ENCODE results near the gene UBA52. TPM values are rescaled to one million over a fixed set of nuclear protein-coding genes. Genes with fewer than 3 reads are reported as not detected.

Gene UBA52
- total RNA-seq, 1 experiment from 2014 or later: 1,361 TPM

DNA sequence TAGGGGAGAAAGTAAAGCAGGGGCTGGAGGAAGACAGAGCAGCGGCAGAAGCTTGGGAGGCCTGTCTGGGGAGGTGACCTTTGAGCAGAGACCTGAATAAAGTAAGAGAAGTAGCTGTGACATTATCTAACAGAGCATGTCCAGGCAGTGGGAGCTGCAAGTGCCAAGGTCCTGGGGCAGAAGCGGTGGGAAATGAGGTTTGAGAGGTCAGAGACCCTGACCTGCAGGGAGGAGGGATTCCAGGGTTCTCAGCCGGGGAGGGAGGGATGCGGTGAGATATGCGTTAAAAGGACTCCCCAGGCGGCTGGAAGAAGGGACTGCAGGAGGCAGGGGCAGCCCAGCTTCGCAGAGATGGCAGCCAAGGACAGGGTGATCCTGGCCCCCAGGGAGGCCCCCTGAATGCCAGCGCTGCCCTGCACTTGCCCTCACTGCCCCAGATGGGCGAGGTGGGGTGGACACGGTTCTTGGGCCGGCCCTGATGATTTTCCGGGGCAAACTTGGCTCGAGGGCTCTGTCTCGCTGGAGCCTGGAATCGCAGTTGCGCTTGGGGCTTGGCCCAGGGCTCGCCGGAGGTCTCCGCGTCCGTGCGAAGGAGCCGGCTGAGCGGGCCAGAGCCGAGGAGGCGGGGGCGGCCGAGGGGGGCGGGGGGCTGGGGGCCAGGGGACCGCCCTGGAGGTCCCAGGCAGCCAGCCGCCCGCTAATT is 31.7 kb downstream of the UBA52 start:
- Mint-ChIP-seq H3K4me1 (peaks cover 34% of the 10 kb centered on the region), H3K27ac (no peak overlapping the region), H3K4me3 (peak overlapping the region; percentile 58), H3K9me3 (no peaks in the 10 kb centered on the region), H3K27me3 (ENCODE audit: low read depth) (peaks cover 83% of the 10 kb centered on the region), H3K36me3 (no peaks in the 10 kb centered on the region)
- POLR2A ChIA-PET: interaction anchor here (0.5 kb wide), 1 partner anchor 9 kb away, joined by 4 read pairs; no protein-coding TSS in a partner anchor
- DNase-seq (ENCODE audit: low spot score): peak; percentile 64
- peak; percentile 52 for ATAC-seq
- TF ChIP-seq SP1 (CRISPR knock-in tag; conservative IDR thresholded peaks at IDR 0.05) (no peak), PRRX2 (CRISPR knock-in tag; IDR thresholded peaks at IDR 0.05) (no peak), ZNF219 (CRISPR knock-in tag; IDR thresholded peaks at IDR 0.05; ENCODE audit: borderline replicate concordance) (no peak), GTF2I (CRISPR knock-in tag; conservative IDR thresholded peaks at IDR 0.05) (peak; percentile 81), ZNF121 (CRISPR knock-in tag; IDR thresholded peaks at IDR 0.05) (peak; percentile 54; the same call in 1 of the 2 replicates)
- TF ChIP-seq, protein P1, sequence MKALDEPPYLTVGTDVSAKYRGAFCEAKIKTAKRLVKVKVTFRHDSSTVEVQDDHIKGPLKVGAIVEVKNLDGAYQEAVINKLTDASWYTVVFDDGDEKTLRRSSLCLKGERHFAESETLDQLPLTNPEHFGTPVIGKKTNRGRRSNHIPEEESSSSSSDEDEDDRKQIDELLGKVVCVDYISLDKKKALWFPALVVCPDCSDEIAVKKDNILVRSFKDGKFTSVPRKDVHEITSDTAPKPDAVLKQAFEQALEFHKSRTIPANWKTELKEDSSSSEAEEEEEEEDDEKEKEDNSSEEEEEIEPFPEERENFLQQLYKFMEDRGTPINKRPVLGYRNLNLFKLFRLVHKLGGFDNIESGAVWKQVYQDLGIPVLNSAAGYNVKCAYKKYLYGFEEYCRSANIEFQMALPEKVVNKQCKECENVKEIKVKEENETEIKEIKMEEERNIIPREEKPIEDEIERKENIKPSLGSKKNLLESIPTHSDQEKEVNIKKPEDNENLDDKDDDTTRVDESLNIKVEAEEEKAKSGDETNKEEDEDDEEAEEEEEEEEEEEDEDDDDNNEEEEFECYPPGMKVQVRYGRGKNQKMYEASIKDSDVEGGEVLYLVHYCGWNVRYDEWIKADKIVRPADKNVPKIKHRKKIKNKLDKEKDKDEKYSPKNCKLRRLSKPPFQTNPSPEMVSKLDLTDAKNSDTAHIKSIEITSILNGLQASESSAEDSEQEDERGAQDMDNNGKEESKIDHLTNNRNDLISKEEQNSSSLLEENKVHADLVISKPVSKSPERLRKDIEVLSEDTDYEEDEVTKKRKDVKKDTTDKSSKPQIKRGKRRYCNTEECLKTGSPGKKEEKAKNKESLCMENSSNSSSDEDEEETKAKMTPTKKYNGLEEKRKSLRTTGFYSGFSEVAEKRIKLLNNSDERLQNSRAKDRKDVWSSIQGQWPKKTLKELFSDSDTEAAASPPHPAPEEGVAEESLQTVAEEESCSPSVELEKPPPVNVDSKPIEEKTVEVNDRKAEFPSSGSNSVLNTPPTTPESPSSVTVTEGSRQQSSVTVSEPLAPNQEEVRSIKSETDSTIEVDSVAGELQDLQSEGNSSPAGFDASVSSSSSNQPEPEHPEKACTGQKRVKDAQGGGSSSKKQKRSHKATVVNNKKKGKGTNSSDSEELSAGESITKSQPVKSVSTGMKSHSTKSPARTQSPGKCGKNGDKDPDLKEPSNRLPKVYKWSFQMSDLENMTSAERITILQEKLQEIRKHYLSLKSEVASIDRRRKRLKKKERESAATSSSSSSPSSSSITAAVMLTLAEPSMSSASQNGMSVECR (CRISPR knock-in tag; IDR thresholded peaks at IDR 0.05; ENCODE audit: borderline replicate concordance): no peak
- CTCF ChIA-PET: interaction anchor here (0.6 to 2.5 kb wide), 5 partner anchors 10 to 69 kb away, joined by 3 to 29 read pairs (median 7); partner anchors contain the start of gene REX1BD

DNA sequence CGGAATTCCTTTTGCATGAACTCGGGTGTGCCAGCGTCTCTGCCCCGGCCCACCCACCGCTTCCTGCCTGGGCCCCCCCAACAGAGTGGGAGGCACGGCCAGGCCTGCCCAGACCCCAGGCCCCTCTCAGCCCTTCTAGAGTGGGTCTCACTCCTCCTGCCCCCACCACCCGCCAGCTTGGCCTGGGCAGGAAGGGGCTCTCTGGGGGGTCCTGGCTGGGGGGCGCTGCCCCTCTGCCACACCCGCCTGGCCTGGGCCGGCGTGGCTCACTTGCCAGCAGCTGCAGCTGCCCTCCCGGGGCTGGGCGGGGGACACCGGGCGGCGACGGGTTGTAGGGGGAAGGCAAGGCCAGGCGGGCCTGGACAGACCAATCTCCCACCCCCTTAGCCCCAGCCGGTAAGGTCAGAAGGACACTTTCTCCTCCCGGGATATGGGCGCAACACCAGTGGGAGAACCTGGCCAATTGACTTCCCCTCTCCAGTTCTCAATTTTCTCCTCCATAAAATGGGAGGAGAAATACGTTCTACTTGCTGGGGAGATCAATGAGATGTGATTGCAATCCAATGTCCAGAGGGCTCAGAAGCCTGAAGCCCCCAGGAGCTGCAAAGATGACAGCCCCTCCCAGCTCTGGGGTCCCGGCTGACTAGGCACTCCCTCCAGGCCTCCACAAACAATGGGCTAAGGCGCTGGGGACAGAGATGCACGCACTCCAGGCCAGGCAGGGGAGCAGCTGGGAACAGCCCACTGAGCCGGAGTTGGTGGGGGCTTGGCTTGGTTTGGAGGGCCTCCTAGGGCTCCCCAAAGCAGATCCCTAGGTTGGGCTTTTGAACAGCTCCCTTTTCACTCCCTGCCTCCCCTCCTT is 32.5 kb downstream of the UBA52 start:
- Mint-ChIP-seq H3K4me3 (peak overlapping the region; percentile 54), H3K36me3 (no peaks in the 10 kb centered on the region), H3K9me3 (no peaks in the 10 kb centered on the region), H3K27ac (no peak overlapping the region), H3K4me1 (peaks cover 36% of the 10 kb centered on the region), H3K27me3 (ENCODE audit: low read depth) (peaks cover 88% of the 10 kb centered on the region)
- no peak for TF ChIP-seq JAZF1 (CRISPR knock-in tag; IDR thresholded peaks at IDR 0.05)
- peak; percentile 31; the same call in 1 of the 2 replicates for TF ChIP-seq ZNF423 (CRISPR knock-in tag; IDR thresholded peaks at IDR 0.05)
- no peak for TF ChIP-seq TEAD1 (CRISPR knock-in tag; IDR thresholded peaks at IDR 0.05)
- ChIA-PET POLR2A (interaction anchor here (1.0 kb wide), 1 partner anchor 15 kb away, joined by 3 read pairs; no protein-coding TSS in a partner anchor), CTCF (interaction anchor here (0.6 to 2.5 kb wide), 4 partner anchors 11 to 68 kb away, joined by 3 to 29 read pairs (median 14); partner anchors contain the start of gene REX1BD)
- no peak; the same call in 1 of the 2 replicates for ATAC-seq
- DNase-seq (ENCODE audit: low spot score): no peak

DNA sequence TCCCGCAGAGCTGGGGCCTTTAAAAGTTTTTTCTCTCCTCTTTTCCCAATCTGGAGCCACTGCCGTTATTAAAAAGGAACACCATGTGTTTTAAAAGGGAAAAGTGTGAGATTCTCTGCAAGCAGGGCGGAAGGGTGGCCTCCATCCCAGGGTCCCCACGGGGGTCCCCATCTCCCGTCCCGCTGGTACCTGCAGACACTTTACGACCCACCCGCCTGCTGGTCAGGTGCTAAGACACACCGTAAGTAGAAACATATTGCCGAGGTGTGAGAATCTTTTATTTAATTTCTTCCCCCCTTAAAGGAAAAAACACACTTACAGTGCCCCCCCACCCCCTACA is 33.1 kb downstream of the UBA52 start:
- Mint-ChIP-seq H3K4me1 (peaks cover 42% of the 10 kb centered on the region), H3K27ac (no peak overlapping the region), H3K36me3 (no peaks in the 10 kb centered on the region), H3K4me3 (peak overlapping the region; percentile 70), H3K9me3 (no peaks in the 10 kb centered on the region), H3K27me3 (ENCODE audit: low read depth) (peaks cover 88% of the 10 kb centered on the region)
- CTCF ChIA-PET: interaction anchor here (1.5 to 2.5 kb wide), 3 partner anchors 11 to 68 kb away, joined by 7 to 29 read pairs (median 21); partner anchors contain the start of gene REX1BD
- POLR2A ChIA-PET: interaction anchor here (0.6 to 1.0 kb wide), 4 partner anchors 14 to 96 kb away, joined by 3 to 10 read pairs (median 4); no protein-coding TSS in a partner anchor
- ATAC-seq (no peak), DNase-seq (ENCODE audit: low spot score) (no peak)
- TF ChIP-seq RELA (CRISPR knock-in tag; IDR thresholded peaks at IDR 0.05; ENCODE audit: borderline replicate concordance): no peak
- TF ChIP-seq, protein P2, sequence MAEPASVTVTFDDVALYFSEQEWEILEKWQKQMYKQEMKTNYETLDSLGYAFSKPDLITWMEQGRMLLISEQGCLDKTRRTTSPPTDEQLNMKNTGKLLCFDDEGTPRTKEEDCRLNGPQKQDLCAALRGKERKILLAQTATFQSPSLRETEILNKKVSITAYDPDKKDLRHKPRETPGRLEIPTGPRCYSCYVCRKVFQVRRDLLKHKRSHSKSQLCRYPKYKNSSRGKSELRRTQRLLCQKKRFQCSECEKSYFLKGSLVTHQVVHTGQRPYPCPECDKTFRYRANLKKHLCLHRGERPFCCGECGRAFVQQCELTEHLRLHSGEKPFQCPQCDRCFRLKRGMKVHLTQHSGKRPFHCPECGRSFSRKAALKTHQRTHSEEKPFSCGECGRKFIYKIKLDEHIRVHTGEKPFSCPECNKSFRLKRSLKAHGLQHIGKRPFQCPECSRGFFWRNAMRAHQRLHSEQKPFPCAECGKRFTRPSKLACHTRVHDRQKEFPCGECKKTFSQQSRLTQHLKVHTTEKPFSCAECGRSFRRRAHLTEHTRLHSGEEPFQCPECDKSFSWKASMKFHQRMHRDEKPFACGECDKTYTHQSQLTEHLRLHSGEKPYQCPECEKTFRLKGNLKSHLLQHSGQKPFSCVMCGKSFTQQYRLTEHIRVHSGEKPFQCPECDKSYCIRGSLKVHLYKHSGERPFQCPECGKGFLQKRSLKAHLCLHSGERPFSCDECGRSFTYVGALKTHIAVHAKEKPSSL (CRISPR knock-in tag; conservative IDR thresholded peaks at IDR 0.05): no peak
- TF ChIP-seq, protein P3, sequence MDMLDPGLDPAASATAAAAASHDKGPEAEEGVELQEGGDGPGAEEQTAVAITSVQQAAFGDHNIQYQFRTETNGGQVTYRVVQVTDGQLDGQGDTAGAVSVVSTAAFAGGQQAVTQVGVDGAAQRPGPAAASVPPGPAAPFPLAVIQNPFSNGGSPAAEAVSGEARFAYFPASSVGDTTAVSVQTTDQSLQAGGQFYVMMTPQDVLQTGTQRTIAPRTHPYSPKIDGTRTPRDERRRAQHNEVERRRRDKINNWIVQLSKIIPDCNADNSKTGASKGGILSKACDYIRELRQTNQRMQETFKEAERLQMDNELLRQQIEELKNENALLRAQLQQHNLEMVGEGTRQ (CRISPR knock-in tag; IDR thresholded peaks at IDR 0.05): no peak
- TF ChIP-seq ZNF219 (CRISPR knock-in tag; IDR thresholded peaks at IDR 0.05; ENCODE audit: borderline replicate concordance): no peak
- no peak for TF ChIP-seq IRF2 (CRISPR knock-in tag; IDR thresholded peaks at IDR 0.05; ENCODE audit: borderline replicate concordance, low read depth)
- TF ChIP-seq, protein P4, sequence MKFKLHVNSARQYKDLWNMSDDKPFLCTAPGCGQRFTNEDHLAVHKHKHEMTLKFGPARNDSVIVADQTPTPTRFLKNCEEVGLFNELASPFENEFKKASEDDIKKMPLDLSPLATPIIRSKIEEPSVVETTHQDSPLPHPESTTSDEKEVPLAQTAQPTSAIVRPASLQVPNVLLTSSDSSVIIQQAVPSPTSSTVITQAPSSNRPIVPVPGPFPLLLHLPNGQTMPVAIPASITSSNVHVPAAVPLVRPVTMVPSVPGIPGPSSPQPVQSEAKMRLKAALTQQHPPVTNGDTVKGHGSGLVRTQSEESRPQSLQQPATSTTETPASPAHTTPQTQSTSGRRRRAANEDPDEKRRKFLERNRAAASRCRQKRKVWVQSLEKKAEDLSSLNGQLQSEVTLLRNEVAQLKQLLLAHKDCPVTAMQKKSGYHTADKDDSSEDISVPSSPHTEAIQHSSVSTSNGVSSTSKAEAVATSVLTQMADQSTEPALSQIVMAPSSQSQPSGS (CRISPR knock-in tag; IDR thresholded peaks at IDR 0.05; ENCODE audit: borderline replicate concordance, low read depth): no peak
- TF ChIP-seq, protein P5, sequence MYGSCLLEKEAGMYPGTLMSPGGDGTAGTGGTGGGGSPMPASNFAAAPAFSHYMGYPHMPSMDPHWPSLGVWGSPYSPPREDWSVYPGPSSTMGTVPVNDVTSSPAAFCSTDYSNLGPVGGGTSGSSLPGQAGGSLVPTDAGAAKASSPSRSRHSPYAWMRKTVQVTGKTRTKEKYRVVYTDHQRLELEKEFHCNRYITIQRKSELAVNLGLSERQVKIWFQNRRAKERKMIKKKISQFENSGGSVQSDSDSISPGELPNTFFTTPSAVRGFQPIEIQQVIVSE (CRISPR knock-in tag; IDR thresholded peaks at IDR 0.05; ENCODE audit: borderline replicate concordance): no peak
- TF ChIP-seq TEAD4 (CRISPR knock-in tag; IDR thresholded peaks at IDR 0.05): no peak

Measured in WTC11 (cell line).